ENCODE results near the gene RIC8B.

RIC8B gene

GRCh38 chr12:106767954-106768822, 6.3 kb upstream of the RIC8B start:
- peak; percentile 62 to 91 for DNase-seq (ENCODE audit: low spot score in 2 of 2)
- Histone ChIP-seq H3K27me3 (ENCODE audit: low read depth) (no peaks in the 10 kb centered on the region), H3K4me1 (peaks cover 24% of the 10 kb centered on the region), H3K4me3 (no peak overlapping the region), H3K36me3 (replicated peaks) (no peaks in the 10 kb centered on the region), H3K9me3 (no peaks in the 10 kb centered on the region)
- in situ Hi-C loops (cut with MboI; ENCODE audit: low sequenced_read_pairs): no loop called here

GRCh38 chr12:106769078-106769477, 5.4 kb upstream of the RIC8B start:
- Histone ChIP-seq H3K9me3 (no peaks in the 10 kb centered on the region), H3K4me1 (peaks cover 26% of the 10 kb centered on the region), H3K36me3 (replicated peaks) (no peaks in the 10 kb centered on the region), H3K4me3 (no peak overlapping the region), H3K27me3 (ENCODE audit: low read depth) (no peaks in the 10 kb centered on the region)
- in situ Hi-C loops (cut with MboI; ENCODE audit: low sequenced_read_pairs): no loop called here
- DNase-seq (ENCODE audit: low spot score in 2 of 2): no peak

GRCh38 chr12:106769546-106769945, 4.9 kb upstream of the RIC8B start:
- Histone ChIP-seq H3K27me3 (ENCODE audit: low read depth) (no peaks in the 10 kb centered on the region), H3K4me1 (peaks cover 26% of the 10 kb centered on the region), H3K36me3 (replicated peaks) (no peaks in the 10 kb centered on the region), H3K4me3 (no peak overlapping the region), H3K9me3 (no peaks in the 10 kb centered on the region)
- DNase-seq (ENCODE audit: low spot score in 2 of 2): no peak
- in situ Hi-C loops (cut with MboI; ENCODE audit: low sequenced_read_pairs): no loop called here

DNA sequence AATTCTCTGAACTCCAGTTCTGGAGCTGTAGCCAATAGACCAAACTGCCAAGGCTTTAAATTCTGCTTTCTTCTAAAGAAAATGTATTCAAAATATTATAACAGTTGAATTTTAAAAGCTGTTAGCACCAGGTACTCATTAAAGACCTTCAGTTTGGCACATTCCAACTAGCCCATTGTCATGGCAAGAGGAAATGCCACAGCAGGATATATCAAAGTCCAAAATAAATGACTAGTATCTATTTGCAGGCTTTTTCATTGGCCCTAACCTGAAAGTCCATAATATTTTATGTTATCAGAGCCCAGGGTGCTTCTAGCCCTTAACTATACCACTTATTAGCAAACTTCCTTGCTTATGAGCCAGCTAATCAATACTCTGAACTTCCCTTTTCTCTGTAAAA, 3.1 kb upstream of the RIC8B start:
- Histone ChIP-seq H3K9me3 (no peaks in the 10 kb centered on the region), H3K4me3 (no peak overlapping the region), H3K4me1 (peaks cover 34% of the 10 kb centered on the region), H3K36me3 (replicated peaks) (no peaks in the 10 kb centered on the region), H3K27me3 (ENCODE audit: low read depth) (no peaks in the 10 kb centered on the region)
- in situ Hi-C loops (cut with MboI; ENCODE audit: low sequenced_read_pairs): no loop called here
- no peak for DNase-seq (ENCODE audit: low spot score in 2 of 2)

DNA sequence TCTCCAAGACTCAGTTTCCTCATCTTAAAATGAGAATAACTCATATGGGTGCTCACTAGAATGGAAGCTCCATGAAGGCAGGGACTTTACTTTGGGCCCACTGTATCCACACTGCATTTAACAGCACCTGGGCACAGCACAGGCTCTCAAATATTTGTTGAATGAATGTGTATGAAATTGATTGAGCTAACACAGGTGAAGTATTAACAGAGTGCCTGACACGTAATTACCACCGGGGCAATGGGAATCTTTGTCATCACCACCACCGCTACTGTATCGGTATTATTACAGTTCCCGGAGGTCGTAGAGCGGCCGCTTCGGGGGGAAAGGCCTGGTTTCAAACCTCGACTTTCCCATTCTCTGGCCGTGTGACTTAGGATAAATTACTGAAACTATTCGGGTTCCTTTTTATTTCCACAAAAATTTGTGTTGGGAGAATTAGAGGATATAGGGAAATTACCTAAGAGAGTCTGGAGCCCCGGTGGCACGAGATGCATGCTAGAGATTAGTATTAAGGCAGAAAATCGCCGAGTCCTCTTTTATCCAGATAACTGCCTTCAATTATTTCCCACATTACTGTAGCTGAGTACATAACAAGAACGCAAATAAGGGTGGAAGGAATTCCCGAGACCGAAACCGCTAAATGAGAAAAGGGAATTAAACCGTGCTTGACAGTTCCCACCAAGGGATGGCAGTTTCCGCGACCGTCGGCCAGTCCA, 1.0 kb upstream of the RIC8B start:
- Histone ChIP-seq H3K4me3 (peak overlapping the region; percentile 72), H3K9me3 (no peaks in the 10 kb centered on the region), H3K4me1 (peaks cover 19% of the 10 kb centered on the region), H3K36me3 (replicated peaks) (no peaks in the 10 kb centered on the region), H3K27me3 (ENCODE audit: low read depth) (no peaks in the 10 kb centered on the region)
- DNase-seq (ENCODE audit: low spot score in 2 of 2): no peak
- in situ Hi-C loops (cut with MboI; ENCODE audit: low sequenced_read_pairs): no loop called here

DNA sequence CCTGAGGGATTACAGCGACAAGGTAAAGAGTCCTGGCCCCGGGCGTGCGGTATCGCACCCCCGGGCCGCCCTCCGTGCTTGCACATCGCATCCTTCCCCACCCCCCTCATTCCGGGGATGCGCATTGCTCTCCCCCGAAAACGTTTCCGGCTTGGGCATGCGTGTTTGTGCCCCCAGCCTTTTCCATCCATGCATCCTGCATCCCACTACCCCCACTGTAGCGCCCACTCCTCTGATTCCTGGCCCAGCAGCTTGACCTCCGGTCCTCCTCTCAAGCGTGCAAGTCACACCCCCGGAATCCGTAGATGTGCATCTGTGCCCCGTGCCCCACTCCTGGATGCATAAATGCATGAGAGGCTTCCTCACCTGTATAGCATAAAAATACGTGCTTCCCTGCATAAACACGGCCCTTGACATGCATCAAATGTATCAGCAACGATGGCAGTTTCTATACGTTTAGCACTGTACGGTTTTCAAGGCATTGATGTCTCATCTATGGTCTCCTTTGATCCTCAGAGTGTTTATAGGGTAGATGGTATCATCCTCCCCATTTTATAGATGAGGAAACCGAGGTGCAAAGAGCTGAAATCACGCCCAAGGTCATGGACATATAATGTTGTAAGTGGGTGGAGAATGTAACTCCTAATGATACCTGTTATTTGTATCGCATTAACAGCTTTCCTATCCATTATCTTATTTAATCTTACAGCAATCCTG, 484 bp downstream of the RIC8B start:
- DNase-seq (ENCODE audit: low spot score in 2 of 2): no peak
- no peaks in the 10 kb centered on the region for H3K36me3 ChIP-seq (replicated peaks)
- no peaks in the 10 kb centered on the region for H3K27me3 ChIP-seq (ENCODE audit: low read depth)
- H3K4me1 ChIP-seq: peaks cover 11% of the 10 kb centered on the region
- H3K9me3 ChIP-seq: no peaks in the 10 kb centered on the region
- in situ Hi-C loops (cut with MboI; ENCODE audit: low sequenced_read_pairs): no loop called here
- H3K4me3 ChIP-seq: peak overlapping the region; percentile 72

DNA sequence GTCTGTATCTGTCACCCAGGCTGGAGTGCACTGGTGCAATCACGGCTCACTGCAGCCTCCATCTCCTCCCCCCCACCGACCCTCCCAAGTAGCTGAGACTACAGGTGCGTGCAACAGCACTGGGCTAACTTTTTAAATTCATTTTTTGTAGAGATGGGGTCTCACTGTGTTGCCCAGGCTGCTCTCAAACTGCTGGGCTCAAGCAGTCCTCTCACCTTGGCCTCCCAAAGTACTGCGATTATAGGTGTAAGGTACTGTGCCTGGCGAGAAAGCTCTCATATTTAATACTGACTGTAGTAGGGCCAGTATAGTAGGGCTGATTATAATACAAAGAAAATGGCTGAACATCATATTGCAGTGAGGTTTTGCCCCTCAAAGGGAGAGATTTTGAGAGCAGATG, 2.4 kb downstream of the RIC8B start:
- no peaks in the 10 kb centered on the region for H3K27me3 ChIP-seq (ENCODE audit: low read depth)
- in situ Hi-C loops (cut with MboI; ENCODE audit: low sequenced_read_pairs): no loop called here
- no peaks in the 10 kb centered on the region for H3K9me3 ChIP-seq
- H3K4me3 ChIP-seq: no peak overlapping the region
- no peaks in the 10 kb centered on the region for H3K36me3 ChIP-seq (replicated peaks)
- no peak for DNase-seq (ENCODE audit: low spot score in 2 of 2)
- H3K4me1 ChIP-seq: peaks cover 21% of the 10 kb centered on the region

DNA sequence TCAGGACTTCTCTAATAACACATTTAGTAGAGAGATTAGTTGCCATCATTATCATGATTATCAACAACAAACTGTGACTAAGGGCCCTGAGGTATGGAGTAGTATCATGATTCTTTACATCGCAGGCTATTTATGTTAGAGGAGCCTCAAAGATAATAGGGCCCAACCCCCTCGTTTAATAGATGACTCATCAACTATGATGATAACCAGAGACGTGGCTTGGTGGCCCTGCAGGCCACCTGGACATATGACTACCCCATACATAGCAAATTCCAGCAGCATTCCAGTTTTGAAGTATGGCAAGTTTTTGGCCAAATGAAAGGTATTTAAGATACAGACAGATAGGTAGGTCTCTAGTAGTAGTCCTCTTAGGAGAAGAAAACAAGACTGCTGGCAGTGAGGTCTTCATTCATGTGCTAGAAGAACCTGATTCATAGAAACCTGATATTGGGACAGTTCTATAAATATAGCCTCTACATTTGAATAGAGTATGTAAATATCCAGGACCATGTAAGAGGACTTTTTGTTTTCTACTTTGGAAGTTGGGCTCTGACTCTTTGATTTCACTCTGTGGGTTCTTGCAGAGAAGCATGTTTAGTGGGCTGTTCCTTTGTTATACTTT, 5.6 kb downstream of the RIC8B start:
- Histone ChIP-seq H3K9me3 (no peaks in the 10 kb centered on the region), H3K27me3 (ENCODE audit: low read depth) (no peaks in the 10 kb centered on the region), H3K4me3 (no peak overlapping the region), H3K4me1 (peaks cover 18% of the 10 kb centered on the region), H3K36me3 (replicated peaks) (peaks cover under 1% of the 10 kb centered on the region)
- in situ Hi-C loops (cut with MboI; ENCODE audit: low sequenced_read_pairs): no loop called here
- DNase-seq (ENCODE audit: low spot score in 2 of 2): no peak

DNA sequence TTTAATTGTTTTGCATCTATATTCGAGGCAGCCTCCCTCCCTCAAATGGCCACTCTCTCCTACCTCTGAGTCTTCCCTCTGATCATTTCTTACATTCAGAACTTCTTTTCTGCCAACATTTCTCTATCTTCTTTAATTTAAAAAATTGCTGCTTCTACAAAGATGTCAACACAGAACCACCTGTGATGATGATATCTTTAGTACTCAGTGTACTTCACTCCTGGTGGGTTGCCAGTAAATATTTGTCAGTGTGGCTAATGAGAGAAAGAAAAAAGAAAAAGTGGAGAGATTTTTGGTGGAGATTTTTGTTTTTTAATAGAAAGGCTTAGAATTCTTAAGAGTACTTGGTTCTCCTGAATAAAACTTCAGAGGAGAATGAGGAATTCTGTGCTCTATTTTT, 8.1 kb downstream of the RIC8B start:
- Histone ChIP-seq H3K4me3 (no peak overlapping the region), H3K4me1 (peaks cover 11% of the 10 kb centered on the region)
- in situ Hi-C loops (cut with MboI; ENCODE audit: low sequenced_read_pairs): no loop called here

DNA sequence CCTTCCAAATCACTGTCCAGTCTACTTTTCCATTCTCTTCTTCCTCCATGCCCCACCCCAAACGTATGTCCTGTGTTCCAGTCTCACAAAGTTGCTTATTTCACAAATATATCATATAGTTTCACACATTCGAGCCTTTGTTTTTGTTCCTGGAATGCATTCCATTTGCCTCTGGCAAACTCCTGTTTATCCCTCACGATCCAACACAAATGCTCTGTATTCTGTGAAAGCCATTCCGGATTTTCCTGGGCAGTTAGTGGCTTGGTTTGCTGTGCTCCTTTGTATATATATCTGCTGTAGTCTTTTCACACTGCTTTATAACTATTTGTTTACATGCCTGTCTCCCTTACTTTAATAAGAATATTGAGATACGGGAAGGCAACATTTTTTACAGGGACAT, 9.0 kb downstream of the RIC8B start:
- in situ Hi-C loops (cut with MboI; ENCODE audit: low sequenced_read_pairs): no loop called here
- no peak for DNase-seq (ENCODE audit: low spot score in 2 of 2)
- Histone ChIP-seq H3K27me3 (ENCODE audit: low read depth) (no peaks in the 10 kb centered on the region), H3K4me3 (no peak overlapping the region), H3K4me1 (peaks cover 11% of the 10 kb centered on the region), H3K9me3 (no peaks in the 10 kb centered on the region), H3K36me3 (replicated peaks) (peaks cover 8% of the 10 kb centered on the region)

More for the DNA sequence above, 8.1 kb downstream of the RIC8B start:
- H3K9me3 ChIP-seq: no peaks in the 10 kb centered on the region
- H3K36me3 ChIP-seq (replicated peaks): peaks cover 8% of the 10 kb centered on the region
- H3K27me3 ChIP-seq (ENCODE audit: low read depth): no peaks in the 10 kb centered on the region
- DNase-seq (ENCODE audit: low spot score in 2 of 2): no peak

- DNase-seq (ENCODE audit: low spot score in 2 of 2): no peak
- no peaks in the 10 kb centered on the region for H3K9me3 ChIP-seq
- in situ Hi-C loops (cut with MboI; ENCODE audit: low sequenced_read_pairs): no loop called here
- H3K27me3 ChIP-seq (ENCODE audit: low read depth): no peaks in the 10 kb centered on the region
- peaks cover 11% of the 10 kb centered on the region for H3K36me3 ChIP-seq (replicated peaks)
- no peak overlapping the region for H3K4me3 ChIP-seq
- no peaks in the 10 kb centered on the region for H3K4me1 ChIP-seq
Measured at GRCh38 chr12:106790020-106790419, 15.5 kb downstream of the RIC8B start.

GRCh38 chr12:106791531-106791930, 17.0 kb downstream of the RIC8B start:
- peak in 1 of 2 experiments; percentile 32 for DNase-seq (ENCODE audit: low spot score in 2 of 2)
- Histone ChIP-seq H3K9me3 (no peaks in the 10 kb centered on the region), H3K4me1 (no peaks in the 10 kb centered on the region), H3K4me3 (no peak overlapping the region), H3K27me3 (ENCODE audit: low read depth) (no peaks in the 10 kb centered on the region), H3K36me3 (replicated peaks) (0 out of 2 replicates have a peak, but pooled peaks cover 6% of the 10 kb centered on the region)
- in situ Hi-C loops (cut with MboI; ENCODE audit: low sequenced_read_pairs): no loop called here

DNA sequence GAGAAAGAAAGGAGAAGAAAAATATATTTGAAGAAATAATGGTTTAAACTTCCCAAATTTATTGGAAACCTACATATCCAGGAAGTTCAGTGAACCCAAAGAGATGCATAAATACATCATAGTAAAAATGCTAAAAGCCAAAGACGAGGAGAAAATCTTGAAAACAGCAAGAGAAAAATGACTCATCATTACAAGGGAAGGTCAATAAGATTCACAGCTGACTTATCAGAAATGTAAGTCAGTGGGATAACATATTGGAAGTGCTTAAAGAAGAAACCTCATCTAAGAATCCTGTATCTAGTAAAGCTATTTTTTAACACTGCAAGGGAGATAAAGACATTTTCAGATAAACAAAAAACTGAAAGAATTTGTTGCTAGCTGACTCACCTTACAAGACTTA, 19.9 kb downstream of the RIC8B start:
- Histone ChIP-seq H3K9me3 (no peaks in the 10 kb centered on the region), H3K36me3 (replicated peaks) (0 out of 2 replicates have a peak, but pooled peaks cover 2% of the 10 kb centered on the region), H3K4me3 (no peak overlapping the region), H3K27me3 (ENCODE audit: low read depth) (no peaks in the 10 kb centered on the region), H3K4me1 (no peaks in the 10 kb centered on the region)
- DNase-seq (ENCODE audit: low spot score in 2 of 2): no peak
- in situ Hi-C loops (cut with MboI; ENCODE audit: low sequenced_read_pairs): no loop called here
